ENCODE data around the gene CALHM6. TPM values are rescaled to one million over a fixed set of nuclear protein-coding genes. Genes with fewer than 3 reads are reported as not detected.

The CALHM6 gene
- total RNA-seq, 1 experiment from 2014 or later = not detected

DNA sequence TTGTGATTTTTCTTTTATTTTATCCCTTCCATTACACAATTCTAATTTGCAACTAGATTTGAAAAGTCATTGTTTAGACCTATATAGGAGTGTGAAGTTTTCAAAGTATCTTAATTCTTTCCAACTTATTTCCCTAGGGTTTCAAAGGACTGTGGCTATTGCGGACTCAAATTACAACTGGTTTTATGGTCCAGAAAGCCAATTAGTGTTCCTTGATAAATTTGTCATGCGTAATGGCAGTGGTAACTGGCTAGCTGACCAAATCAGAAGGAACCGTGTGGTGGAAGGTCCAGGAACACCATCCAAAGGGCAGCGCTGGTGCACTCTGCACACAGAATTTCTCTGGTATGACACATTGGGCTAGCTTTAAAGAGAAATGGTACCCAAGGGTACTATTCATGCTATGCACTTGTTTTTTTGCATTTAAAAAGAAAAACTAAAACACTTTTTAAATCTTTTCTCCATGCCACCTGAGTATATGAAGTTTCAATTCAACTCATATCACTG is 27.9 kb upstream of the CALHM6 start:
- no peaks in the 10 kb centered on the region for H4K20me1 ChIP-seq (ENCODE audit: insufficient read depth)
- H3K9me2 ChIP-seq (ENCODE audit: insufficient read depth) = no peaks in the 10 kb centered on the region
- H3F3A ChIP-seq (ENCODE audit: insufficient read depth, low read depth) = no peaks in the 10 kb centered on the region
- no peaks in the 10 kb centered on the region for H3K4me1 ChIP-seq (replicated peaks; ENCODE audit: insufficient read depth)
- no peak for TF ChIP-seq EZH2 (IDR thresholded peaks at IDR 0.05; ENCODE audit: low read depth)
- TF ChIP-seq, protein P1, sequence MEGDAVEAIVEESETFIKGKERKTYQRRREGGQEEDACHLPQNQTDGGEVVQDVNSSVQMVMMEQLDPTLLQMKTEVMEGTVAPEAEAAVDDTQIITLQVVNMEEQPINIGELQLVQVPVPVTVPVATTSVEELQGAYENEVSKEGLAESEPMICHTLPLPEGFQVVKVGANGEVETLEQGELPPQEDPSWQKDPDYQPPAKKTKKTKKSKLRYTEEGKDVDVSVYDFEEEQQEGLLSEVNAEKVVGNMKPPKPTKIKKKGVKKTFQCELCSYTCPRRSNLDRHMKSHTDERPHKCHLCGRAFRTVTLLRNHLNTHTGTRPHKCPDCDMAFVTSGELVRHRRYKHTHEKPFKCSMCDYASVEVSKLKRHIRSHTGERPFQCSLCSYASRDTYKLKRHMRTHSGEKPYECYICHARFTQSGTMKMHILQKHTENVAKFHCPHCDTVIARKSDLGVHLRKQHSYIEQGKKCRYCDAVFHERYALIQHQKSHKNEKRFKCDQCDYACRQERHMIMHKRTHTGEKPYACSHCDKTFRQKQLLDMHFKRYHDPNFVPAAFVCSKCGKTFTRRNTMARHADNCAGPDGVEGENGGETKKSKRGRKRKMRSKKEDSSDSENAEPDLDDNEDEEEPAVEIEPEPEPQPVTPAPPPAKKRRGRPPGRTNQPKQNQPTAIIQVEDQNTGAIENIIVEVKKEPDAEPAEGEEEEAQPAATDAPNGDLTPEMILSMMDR (conservative IDR thresholded peaks at IDR 0.05) = no peak
- no peak overlapping the region for H3K27ac ChIP-seq
- no peak overlapping the region for H3K4me3 ChIP-seq
- ChIA-PET POLR2A (ENCODE audit: unreplicated experiment) (no interaction called here), CTCF (no interaction called here)
- H3K79me2 ChIP-seq (ENCODE audit: low read depth) = no peaks in the 10 kb centered on the region
- no peak overlapping the region for H2AFZ ChIP-seq
- no peaks in the 10 kb centered on the region for H3K36me3 ChIP-seq (ENCODE audit: low read depth)
- no peaks in the 10 kb centered on the region for H3K9me3 ChIP-seq (ENCODE audit: insufficient read depth, low read depth)
- no TSS peak for BruUV-seq (replicated peaks)
- intact Hi-C loops (cut with micrococcal nuclease; ENCODE audit: unreplicated experiment) = no loop called here
- H3K27me3 ChIP-seq (ENCODE audit: insufficient read depth, low read depth) = no peaks in the 10 kb centered on the region
- DNase-seq = no peak
- no peak overlapping the region for H3K4me2 ChIP-seq

DNA sequence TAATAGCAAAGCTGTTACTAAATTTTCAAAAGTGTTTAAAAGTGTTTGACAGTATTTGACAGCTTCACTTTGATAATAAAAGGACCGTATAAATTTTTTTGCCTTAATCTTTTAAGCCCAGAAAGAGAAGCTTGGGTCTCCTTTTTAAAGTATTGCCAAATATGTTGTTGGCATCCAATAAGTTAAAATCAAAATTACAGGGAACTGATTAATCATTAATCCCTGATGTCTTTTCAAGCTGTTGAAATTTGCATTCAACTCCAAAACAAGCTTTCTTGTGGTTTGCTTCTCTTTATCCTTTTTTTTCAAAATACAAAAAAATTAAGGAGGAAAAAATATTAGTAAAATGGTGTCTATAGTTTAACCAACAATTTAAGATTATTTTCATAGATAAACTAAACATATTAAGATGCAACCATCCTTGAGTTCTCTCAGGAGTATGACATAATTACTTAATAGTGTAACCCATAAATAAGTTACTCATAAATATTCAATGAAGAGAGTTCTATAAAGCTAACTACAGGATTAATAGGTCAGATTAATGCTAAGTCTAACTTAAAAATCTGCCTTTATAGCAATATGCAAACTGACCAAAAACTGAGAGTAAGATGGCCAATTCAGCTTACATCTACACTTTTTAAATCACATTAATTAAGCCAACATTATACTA is 27.0 kb upstream of the CALHM6 start:
- Histone ChIP-seq H3K27me3 (ENCODE audit: insufficient read depth, low read depth) (no peaks in the 10 kb centered on the region), H4K20me1 (ENCODE audit: insufficient read depth) (no peaks in the 10 kb centered on the region), H3K9me2 (ENCODE audit: insufficient read depth) (no peaks in the 10 kb centered on the region), H3K27ac (no peak overlapping the region), H3F3A (ENCODE audit: insufficient read depth, low read depth) (no peaks in the 10 kb centered on the region), H3K4me2 (no peak overlapping the region), H3K9me3 (ENCODE audit: insufficient read depth, low read depth) (no peaks in the 10 kb centered on the region), H3K79me2 (ENCODE audit: low read depth) (no peaks in the 10 kb centered on the region), H3K36me3 (ENCODE audit: low read depth) (no peaks in the 10 kb centered on the region), H3K4me3 (no peak overlapping the region), H2AFZ (no peak overlapping the region), H3K4me1 (replicated peaks; ENCODE audit: insufficient read depth) (no peaks in the 10 kb centered on the region)
- ChIA-PET CTCF (no interaction called here), POLR2A (ENCODE audit: unreplicated experiment) (interaction anchor here (0.7 kb wide), 1 partner anchor 111 kb away, joined by 6 read pairs; no protein-coding TSS in a partner anchor)
- DNase-seq = no peak
- no TSS peak for BruUV-seq (replicated peaks)
- no peak for TF ChIP-seq EZH2 (IDR thresholded peaks at IDR 0.05; ENCODE audit: low read depth)
- TF ChIP-seq, protein P1 (conservative IDR thresholded peaks at IDR 0.05) = no peak
- intact Hi-C loops (cut with micrococcal nuclease; ENCODE audit: unreplicated experiment) = no loop called here

DNA sequence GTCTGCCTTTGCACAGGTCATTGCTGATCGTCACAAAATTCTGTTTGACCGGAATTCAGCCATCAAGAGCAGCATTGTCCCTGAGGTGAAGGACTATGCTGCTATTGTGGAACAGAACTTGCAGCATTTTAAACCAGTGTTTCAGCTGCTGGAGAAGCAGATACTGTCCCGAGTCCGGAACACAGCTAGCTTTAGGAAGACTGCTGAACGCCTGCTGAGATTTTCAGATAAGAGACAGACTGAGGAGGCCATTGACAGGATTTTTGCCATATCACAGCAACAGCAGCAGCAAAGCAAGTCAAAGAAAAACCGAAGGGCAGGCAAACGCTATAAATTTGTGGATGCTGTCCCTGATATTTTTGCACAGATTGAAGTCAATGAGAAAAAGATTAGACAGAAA is 24.6 kb upstream of the CALHM6 start:
- no peaks in the 10 kb centered on the region for H4K20me1 ChIP-seq (ENCODE audit: insufficient read depth)
- DNase-seq = no peak
- intact Hi-C loops (cut with micrococcal nuclease; ENCODE audit: unreplicated experiment) = no loop called here
- TF ChIP-seq EZH2 (IDR thresholded peaks at IDR 0.05; ENCODE audit: low read depth) = no peak
- TF ChIP-seq, protein P1 (conservative IDR thresholded peaks at IDR 0.05) = no peak
- H3K9me3 ChIP-seq (ENCODE audit: insufficient read depth, low read depth) = no peaks in the 10 kb centered on the region
- H3F3A ChIP-seq (ENCODE audit: insufficient read depth, low read depth) = no peaks in the 10 kb centered on the region
- no TSS peak for BruUV-seq (replicated peaks)
- no peak overlapping the region for H2AFZ ChIP-seq
- no peak overlapping the region for H3K4me2 ChIP-seq
- H3K79me2 ChIP-seq (ENCODE audit: low read depth) = no peaks in the 10 kb centered on the region
- no peaks in the 10 kb centered on the region for H3K4me1 ChIP-seq (replicated peaks; ENCODE audit: insufficient read depth)
- no peak overlapping the region for H3K27ac ChIP-seq
- no peaks in the 10 kb centered on the region for H3K9me2 ChIP-seq (ENCODE audit: insufficient read depth)
- CTCF ChIA-PET = no interaction called here
- POLR2A ChIA-PET (ENCODE audit: unreplicated experiment) = no interaction called here
- no peaks in the 10 kb centered on the region for H3K36me3 ChIP-seq (ENCODE audit: low read depth)
- no peak overlapping the region for H3K4me3 ChIP-seq
- no peaks in the 10 kb centered on the region for H3K27me3 ChIP-seq (ENCODE audit: insufficient read depth, low read depth)

All from PC-9 (cell line).